ENCODE results near the gene BBS7. TPM values are rescaled to one million over a fixed set of nuclear protein-coding genes. Genes with fewer than 3 reads are reported as not detected.

The BBS7 gene
- total and polyA plus RNA-seq, 2 experiments from 2014 or later = 9.5 to 11.9 TPM

DNA sequence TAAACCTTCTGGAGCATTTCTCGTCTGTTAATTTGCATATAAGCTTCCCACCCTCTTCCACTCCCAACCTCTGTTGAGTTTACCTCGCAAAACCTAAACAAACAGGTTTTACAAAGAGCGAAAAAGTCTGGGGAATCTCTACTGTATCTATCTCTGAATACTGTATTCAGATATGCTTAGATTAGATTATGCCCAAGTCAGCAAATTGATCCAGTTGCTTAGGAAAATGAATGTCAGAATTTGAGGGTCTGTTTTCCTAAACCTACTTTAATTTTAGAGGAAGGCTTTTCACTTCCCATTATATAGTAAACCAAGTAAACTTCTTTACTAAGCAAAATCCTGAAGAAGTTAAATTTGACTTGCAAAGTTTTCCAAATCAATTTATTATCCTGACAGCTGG, 53.3 kb downstream of the BBS7 start:
- DNase-seq (ENCODE audit: low spot score) = no peak
- H3K27ac ChIP-seq = no peak overlapping the region
- no peaks in the 10 kb centered on the region for H3K9me2 ChIP-seq (replicated peaks; ENCODE audit: insufficient read depth)
- no peaks in the 10 kb centered on the region for H3K36me3 ChIP-seq (replicated peaks; ENCODE audit: insufficient read depth, low read depth)
- H2AFZ ChIP-seq = no peak overlapping the region
- no peaks in the 10 kb centered on the region for H3K27me3 ChIP-seq
- no peak for TF ChIP-seq EZH2phosphoT487 (IDR thresholded peaks at IDR 0.05; ENCODE audit: low read depth, severe bottlenecking, unreplicated experiment)
- no peak for TF ChIP-seq EZH2 (IDR thresholded peaks at IDR 0.05; ENCODE audit: borderline replicate concordance)
- TF ChIP-seq, protein P1, sequence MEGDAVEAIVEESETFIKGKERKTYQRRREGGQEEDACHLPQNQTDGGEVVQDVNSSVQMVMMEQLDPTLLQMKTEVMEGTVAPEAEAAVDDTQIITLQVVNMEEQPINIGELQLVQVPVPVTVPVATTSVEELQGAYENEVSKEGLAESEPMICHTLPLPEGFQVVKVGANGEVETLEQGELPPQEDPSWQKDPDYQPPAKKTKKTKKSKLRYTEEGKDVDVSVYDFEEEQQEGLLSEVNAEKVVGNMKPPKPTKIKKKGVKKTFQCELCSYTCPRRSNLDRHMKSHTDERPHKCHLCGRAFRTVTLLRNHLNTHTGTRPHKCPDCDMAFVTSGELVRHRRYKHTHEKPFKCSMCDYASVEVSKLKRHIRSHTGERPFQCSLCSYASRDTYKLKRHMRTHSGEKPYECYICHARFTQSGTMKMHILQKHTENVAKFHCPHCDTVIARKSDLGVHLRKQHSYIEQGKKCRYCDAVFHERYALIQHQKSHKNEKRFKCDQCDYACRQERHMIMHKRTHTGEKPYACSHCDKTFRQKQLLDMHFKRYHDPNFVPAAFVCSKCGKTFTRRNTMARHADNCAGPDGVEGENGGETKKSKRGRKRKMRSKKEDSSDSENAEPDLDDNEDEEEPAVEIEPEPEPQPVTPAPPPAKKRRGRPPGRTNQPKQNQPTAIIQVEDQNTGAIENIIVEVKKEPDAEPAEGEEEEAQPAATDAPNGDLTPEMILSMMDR (IDR thresholded peaks at IDR 0.05; ENCODE audit: poor library complexity) = no peak
- H3K79me2 ChIP-seq = peaks cover 15% of the 10 kb centered on the region
- 87% methylated on average over 3 of the region's 3 CpGs for WGBS (ENCODE audit: low lambda C conversion rate, missing lambda C conversion rate)
- no peaks in the 10 kb centered on the region for H4K20me1 ChIP-seq (ENCODE audit: insufficient read depth, poor library complexity, severe bottlenecking)
- no peak overlapping the region for H3K4me2 ChIP-seq
- no peak overlapping the region for H3K4me3 ChIP-seq
- no peaks in the 10 kb centered on the region for H3K9me3 ChIP-seq (ENCODE audit: low read depth)
- no peaks in the 10 kb centered on the region for H3K4me1 ChIP-seq (ENCODE audit: insufficient read depth)

DNA sequence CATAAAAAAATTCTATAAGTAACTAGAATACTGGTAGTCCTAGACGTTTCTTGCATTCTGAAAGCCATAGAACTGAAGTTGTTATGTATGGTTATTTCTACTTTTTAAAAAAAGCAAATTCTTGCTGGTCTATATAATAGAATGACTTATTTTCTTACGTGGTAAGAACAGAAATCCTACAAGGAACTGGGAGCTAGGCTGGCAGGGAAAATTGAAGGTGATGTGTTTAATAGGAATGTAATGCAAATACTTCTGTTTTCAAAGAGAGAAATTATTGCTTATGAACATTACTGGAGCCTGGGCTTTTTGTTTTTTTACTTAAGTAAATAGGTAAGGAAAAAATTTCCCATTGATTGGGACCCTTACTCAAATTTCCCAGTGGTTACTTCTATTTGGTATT, 55.5 kb downstream of the BBS7 start:
- Histone ChIP-seq H3K9me2 (replicated peaks; ENCODE audit: insufficient read depth) (no peaks in the 10 kb centered on the region), H3K36me3 (replicated peaks; ENCODE audit: insufficient read depth, low read depth) (no peaks in the 10 kb centered on the region), H2AFZ (no peak overlapping the region), H4K20me1 (ENCODE audit: insufficient read depth, poor library complexity, severe bottlenecking) (no peaks in the 10 kb centered on the region), H3K4me3 (no peak overlapping the region), H3K79me2 (no peaks in the 10 kb centered on the region), H3K4me1 (ENCODE audit: insufficient read depth) (no peaks in the 10 kb centered on the region), H3K27me3 (no peaks in the 10 kb centered on the region), H3K4me2 (no peak overlapping the region), H3K27ac (no peak overlapping the region), H3K9me3 (ENCODE audit: low read depth) (no peaks in the 10 kb centered on the region)
- WGBS (ENCODE audit: low lambda C conversion rate, missing lambda C conversion rate) = 87% methylated on average over 2 of the region's 2 CpGs
- no peak for DNase-seq (ENCODE audit: low spot score)
- TF ChIP-seq EZH2phosphoT487 (IDR thresholded peaks at IDR 0.05; ENCODE audit: low read depth, severe bottlenecking, unreplicated experiment) (no peak), EZH2 (IDR thresholded peaks at IDR 0.05; ENCODE audit: borderline replicate concordance) (no peak)
- TF ChIP-seq, protein P1 (IDR thresholded peaks at IDR 0.05; ENCODE audit: poor library complexity) = no peak

DNA sequence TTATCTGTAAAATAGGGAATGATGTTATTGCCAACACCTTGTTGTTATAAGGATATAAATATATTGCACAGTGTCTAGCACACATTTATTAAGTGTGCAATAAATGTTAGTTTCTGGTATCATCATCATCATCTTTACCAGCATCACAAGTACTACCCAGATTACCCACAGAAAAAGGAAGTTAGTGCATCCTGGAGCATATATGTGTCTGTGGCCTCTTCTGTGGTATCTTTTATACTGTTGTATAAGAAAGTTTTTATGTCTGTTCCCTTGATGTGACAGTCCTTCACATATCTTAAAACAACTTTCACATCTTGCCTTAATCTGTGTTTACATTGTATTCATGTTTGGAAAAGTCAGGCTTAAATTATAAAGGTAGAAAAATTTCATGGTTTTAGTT, 59.2 kb downstream of the BBS7 start:
- no peaks in the 10 kb centered on the region for H3K36me3 ChIP-seq (replicated peaks; ENCODE audit: insufficient read depth, low read depth)
- no peak overlapping the region for H2AFZ ChIP-seq
- TF ChIP-seq EZH2phosphoT487 (IDR thresholded peaks at IDR 0.05; ENCODE audit: low read depth, severe bottlenecking, unreplicated experiment) (no peak), EZH2 (IDR thresholded peaks at IDR 0.05; ENCODE audit: borderline replicate concordance) (no peak)
- TF ChIP-seq, protein P1 (IDR thresholded peaks at IDR 0.05; ENCODE audit: poor library complexity) = no peak
- H3K79me2 ChIP-seq = no peaks in the 10 kb centered on the region
- no peak overlapping the region for H3K4me3 ChIP-seq
- H3K4me1 ChIP-seq (ENCODE audit: insufficient read depth) = no peaks in the 10 kb centered on the region
- H3K27ac ChIP-seq = no peak overlapping the region
- H4K20me1 ChIP-seq (ENCODE audit: insufficient read depth, poor library complexity, severe bottlenecking) = no peaks in the 10 kb centered on the region
- H3K9me3 ChIP-seq (ENCODE audit: low read depth) = no peaks in the 10 kb centered on the region
- no peak for DNase-seq (ENCODE audit: low spot score)
- no peak overlapping the region for H3K4me2 ChIP-seq
- no peaks in the 10 kb centered on the region for H3K9me2 ChIP-seq (replicated peaks; ENCODE audit: insufficient read depth)
- no peaks in the 10 kb centered on the region for H3K27me3 ChIP-seq

DNA sequence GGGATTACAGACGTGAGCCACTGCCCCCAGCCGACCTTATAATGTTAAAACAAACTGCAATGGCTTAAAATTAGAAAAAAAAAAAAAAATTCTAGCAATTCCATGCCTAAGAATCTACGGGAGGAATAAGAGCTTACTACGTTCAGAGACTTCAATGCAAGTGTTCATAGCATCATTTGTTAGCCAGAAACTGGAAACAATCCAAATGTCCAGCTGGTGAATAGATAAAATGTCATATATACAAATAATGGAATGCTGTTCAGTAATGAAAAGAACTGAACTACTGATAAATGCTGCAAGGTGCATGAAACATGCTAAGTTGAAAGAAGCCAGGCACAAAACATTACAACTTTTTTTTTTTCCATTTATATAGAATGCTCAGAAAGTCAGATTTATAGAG, 63.9 kb downstream of the BBS7 start:
- TF ChIP-seq EZH2 (IDR thresholded peaks at IDR 0.05; ENCODE audit: borderline replicate concordance) = no peak
- TF ChIP-seq, protein P1 (IDR thresholded peaks at IDR 0.05; ENCODE audit: poor library complexity) = no peak
- no peak for TF ChIP-seq EZH2phosphoT487 (IDR thresholded peaks at IDR 0.05; ENCODE audit: low read depth, severe bottlenecking, unreplicated experiment)

More for the DNA sequence above, 63.9 kb downstream of the BBS7 start:
- H4K20me1 ChIP-seq (ENCODE audit: insufficient read depth, poor library complexity, severe bottlenecking) = no peaks in the 10 kb centered on the region
- no peak overlapping the region for H2AFZ ChIP-seq
- peaks cover 14% of the 10 kb centered on the region for H3K79me2 ChIP-seq
- 88% methylated on average over 4 of the region's 4 CpGs for WGBS (ENCODE audit: low lambda C conversion rate, missing lambda C conversion rate)
- H3K4me3 ChIP-seq = no peak overlapping the region
- H3K27me3 ChIP-seq = no peaks in the 10 kb centered on the region
- H3K9me2 ChIP-seq (replicated peaks; ENCODE audit: insufficient read depth) = no peaks in the 10 kb centered on the region
- H3K4me1 ChIP-seq (ENCODE audit: insufficient read depth) = no peaks in the 10 kb centered on the region
- no peaks in the 10 kb centered on the region for H3K36me3 ChIP-seq (replicated peaks; ENCODE audit: insufficient read depth, low read depth)
- H3K27ac ChIP-seq = no peak overlapping the region
- H3K9me3 ChIP-seq (ENCODE audit: low read depth) = no peaks in the 10 kb centered on the region
- no peak for DNase-seq (ENCODE audit: low spot score)
- no peak overlapping the region for H3K4me2 ChIP-seq

Measured in hepatocyte (in vitro differentiated cells).